G401 (cell line): Measurements from ENCODE around the gene MCF2L2. TPM values are rescaled to one million over a fixed set of nuclear protein-coding genes. Genes with fewer than 3 reads are reported as not detected.

Experiments used
- DNase-seq: peaks from one replicate; pipeline ENCODE4 v3.0.0-alpha.2; 2015; ENCODE audit warnings: low spot score
- in situ Hi-C: cut with HindIII; loops from 2 replicates; pipeline ENCODE4 v1.10.0; 2016; ENCODE audit warnings: low sequenced_read_pairs, mixed read lengths
- total RNA-seq: library from RNA; depleted of rRNA; stranded (reverse); fragments of >200 nt; shearing (Covaris generic); gene quantifications from 2 replicates; pipeline ENCODE4 v1.2.3, GENCODE V29; 2014; rRNA removed

MCF2L2 gene
- total RNA-seq, 1 experiment from 2014 or later: 2.6 TPM

- in situ Hi-C loops: no loop called here
- no peak for DNase-seq
Observed at GRCh38 chr3:183131186-183131725, 297.2 kb downstream of the MCF2L2 start.

- no peak for DNase-seq
- in situ Hi-C loops: no loop called here
Observed at GRCh38 chr3:183129243-183129642, 299.2 kb downstream of the MCF2L2 start.

- no peak for DNase-seq
- in situ Hi-C loops: no loop called here
Observed at GRCh38 chr3:183128709-183129108, 299.7 kb downstream of the MCF2L2 start.

Other genes starting within 250 kb of the MCF2L2 start
- not detected in 2 replicates for gene B3GNT5, start 175.4 kb downstream of the MCF2L2 start, total RNA-seq
- not detected in 2 replicates for gene KLHL6, start 127.1 kb upstream of the MCF2L2 start, total RNA-seq
- 21.4 and 26.8 TPM in 2 replicates for gene KLHL24, start 207.0 kb upstream of the MCF2L2 start, total RNA-seq